Lung microvascular endothelial cell (primary cell): Measurements from ENCODE around the gene ABCC3. TPM values are rescaled to one million over a fixed set of nuclear protein-coding genes. Genes with fewer than 3 reads are reported as not detected.

Source experiments
- DNase-seq, 2 donors: peaks; one replicate each; pipeline versions ENCODE4 v3.0.0 to v3.0.0-alpha.2; 2010; ENCODE audit warnings: low read depth in 2 of 2
- total RNA-seq: library from RNA; depleted of rRNA; stranded (reverse); fragments of >200 nt; gene quantifications from 2 replicates; pipeline ENCODE4 v1.2.1, GENCODE V29; 2014

Gene ABCC3, protein sequence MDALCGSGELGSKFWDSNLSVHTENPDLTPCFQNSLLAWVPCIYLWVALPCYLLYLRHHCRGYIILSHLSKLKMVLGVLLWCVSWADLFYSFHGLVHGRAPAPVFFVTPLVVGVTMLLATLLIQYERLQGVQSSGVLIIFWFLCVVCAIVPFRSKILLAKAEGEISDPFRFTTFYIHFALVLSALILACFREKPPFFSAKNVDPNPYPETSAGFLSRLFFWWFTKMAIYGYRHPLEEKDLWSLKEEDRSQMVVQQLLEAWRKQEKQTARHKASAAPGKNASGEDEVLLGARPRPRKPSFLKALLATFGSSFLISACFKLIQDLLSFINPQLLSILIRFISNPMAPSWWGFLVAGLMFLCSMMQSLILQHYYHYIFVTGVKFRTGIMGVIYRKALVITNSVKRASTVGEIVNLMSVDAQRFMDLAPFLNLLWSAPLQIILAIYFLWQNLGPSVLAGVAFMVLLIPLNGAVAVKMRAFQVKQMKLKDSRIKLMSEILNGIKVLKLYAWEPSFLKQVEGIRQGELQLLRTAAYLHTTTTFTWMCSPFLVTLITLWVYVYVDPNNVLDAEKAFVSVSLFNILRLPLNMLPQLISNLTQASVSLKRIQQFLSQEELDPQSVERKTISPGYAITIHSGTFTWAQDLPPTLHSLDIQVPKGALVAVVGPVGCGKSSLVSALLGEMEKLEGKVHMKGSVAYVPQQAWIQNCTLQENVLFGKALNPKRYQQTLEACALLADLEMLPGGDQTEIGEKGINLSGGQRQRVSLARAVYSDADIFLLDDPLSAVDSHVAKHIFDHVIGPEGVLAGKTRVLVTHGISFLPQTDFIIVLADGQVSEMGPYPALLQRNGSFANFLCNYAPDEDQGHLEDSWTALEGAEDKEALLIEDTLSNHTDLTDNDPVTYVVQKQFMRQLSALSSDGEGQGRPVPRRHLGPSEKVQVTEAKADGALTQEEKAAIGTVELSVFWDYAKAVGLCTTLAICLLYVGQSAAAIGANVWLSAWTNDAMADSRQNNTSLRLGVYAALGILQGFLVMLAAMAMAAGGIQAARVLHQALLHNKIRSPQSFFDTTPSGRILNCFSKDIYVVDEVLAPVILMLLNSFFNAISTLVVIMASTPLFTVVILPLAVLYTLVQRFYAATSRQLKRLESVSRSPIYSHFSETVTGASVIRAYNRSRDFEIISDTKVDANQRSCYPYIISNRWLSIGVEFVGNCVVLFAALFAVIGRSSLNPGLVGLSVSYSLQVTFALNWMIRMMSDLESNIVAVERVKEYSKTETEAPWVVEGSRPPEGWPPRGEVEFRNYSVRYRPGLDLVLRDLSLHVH (N-terminal part only)
- 0.40 and 1.7 TPM in 2 replicates for total RNA-seq

DNA sequence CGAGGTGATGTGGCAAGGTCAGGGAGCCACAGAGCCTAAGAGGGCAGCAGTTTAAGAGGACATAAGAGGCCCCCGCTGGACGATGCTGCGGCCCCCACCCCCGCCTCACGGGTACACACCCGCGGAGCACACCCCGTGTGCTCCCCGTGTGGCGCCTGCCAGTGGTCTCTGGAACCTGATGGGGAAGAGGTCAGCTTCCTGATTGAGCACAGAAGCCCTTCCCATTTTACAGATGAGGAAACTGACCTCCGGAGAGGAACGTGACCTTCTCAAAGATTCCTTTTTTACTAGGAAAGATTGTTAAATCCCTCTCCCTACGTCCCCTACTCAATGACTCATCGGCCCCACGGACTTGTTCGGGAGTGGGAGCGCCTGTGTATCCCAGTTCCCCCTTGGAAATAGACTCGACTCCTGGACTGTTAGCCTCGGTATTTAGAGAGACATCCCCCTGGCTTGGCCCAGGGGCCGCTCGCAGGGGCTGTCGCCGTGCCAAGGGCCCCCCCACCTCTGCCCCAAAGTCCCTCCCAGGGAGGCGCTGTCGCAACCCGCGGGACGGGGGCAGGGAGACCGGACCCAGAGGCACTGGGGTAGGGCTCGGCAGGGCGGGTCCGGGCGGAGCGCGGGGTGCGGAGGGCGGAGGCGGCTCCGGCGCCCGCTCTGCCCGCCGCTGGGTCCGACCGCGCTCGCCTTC lies at the start of gene ABCC3:
Gene ABCC3 (plus strand): TSS at position 658 of the 691 bp plus-strand sequence. CDS start 56 bp downstream, outside the sequence.
- DNase-seq, result peak in 1 of 2 donors; percentile 29

DNA sequence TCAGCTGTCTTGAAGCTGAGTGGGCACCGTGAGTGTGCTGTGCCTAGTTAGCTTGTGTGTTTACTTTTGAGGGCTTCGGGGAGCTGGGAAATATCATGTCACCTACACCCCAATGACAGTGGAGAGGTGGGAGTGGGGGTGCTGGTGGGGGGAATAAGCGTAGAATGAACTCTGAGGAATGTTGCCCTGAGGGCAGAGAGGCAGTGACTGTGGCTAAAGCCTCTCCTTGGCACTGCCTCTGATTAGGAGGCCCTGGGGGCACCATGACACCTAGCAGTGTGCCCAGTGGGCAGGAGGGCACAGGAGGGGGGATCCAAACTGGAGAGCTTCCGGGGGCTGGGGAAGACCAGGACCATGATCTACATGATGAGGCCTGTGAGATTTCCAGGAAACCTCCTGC lies 49.3 kb upstream of the ABCC3 start:
- DNase-seq, result no peak

DNA sequence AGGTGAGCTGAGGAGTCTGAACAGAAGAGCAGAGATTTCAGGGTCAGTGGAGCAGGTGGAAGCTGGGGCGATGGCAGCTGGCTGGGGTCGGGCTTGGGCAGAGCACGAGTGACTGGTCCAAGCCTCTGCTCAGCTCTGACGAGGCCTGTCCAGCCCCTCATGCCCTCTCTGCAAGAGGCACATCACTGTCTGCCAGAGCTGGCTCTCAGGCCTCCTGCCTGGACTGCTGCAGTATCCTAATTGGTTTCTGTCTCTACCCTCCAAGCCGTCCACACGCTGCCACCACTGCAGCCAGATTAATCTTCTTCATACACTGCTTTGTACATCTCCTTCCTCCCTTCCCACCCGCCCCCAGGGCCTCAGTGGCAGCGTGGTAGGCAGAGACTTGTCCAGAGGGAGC lies 48.8 kb upstream of the ABCC3 start:
- DNase-seq, result no peak

DNA sequence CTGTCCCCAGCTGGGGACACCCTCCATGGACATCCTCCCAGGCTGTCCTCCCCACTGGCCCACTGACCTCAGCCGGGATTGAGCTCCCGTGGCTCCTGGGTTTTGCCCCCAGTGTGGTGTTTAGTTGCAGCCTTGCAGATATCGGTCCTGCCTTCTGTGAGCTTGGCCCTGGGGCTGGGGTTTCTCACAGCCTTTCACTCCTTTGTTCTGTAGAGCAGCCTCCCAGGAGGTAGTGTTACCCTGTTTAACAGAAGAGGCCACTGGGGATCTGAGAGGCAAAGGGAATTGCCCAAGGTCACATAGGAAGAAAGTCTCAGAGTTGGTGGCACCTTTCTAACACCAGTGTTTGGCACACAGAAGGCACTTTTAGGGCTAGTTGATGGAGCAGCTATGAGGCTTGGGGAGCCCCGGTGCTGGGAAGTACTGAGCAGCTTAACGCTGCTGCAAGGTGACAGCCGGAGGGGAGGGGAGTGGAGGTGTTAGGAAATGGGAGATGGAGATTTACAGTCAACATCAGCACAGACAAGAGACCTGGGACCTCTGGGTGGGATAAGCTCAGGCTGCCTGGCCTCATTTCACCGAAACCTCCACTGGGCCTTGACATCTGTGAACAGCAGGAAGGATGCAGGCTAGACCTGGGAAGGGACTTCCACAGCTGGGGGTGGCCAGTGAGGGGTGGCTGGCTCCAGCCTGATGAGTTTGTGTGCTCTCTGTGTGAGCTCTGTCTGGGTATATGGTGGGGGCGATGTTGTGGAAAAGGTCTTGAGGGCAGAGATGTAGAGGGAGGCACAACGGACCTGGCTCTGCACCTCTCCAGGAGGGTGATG lies 48.0 kb upstream of the ABCC3 start:
- no peak for DNase-seq

DNA sequence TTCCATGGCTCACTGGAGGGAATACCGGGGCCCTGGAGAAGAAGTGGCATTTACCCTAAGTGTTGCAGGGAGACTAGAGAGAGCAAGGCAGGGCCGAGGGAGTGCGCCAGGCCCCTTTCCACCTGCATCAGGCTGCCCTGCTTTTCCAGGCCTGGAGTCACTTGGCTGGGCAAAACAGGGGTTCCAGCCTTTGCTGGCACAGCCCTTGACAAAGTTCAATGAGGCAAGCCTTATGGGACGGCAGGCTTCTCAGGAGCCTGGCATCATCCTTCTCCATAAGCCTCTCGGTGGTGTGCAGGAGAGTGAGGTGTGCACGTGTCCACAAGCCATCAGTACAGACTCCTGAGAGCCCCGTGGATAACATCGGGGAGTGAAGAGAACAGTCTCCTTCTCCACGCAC lies 47.1 kb upstream of the ABCC3 start:
- DNase-seq, result no peak

DNA sequence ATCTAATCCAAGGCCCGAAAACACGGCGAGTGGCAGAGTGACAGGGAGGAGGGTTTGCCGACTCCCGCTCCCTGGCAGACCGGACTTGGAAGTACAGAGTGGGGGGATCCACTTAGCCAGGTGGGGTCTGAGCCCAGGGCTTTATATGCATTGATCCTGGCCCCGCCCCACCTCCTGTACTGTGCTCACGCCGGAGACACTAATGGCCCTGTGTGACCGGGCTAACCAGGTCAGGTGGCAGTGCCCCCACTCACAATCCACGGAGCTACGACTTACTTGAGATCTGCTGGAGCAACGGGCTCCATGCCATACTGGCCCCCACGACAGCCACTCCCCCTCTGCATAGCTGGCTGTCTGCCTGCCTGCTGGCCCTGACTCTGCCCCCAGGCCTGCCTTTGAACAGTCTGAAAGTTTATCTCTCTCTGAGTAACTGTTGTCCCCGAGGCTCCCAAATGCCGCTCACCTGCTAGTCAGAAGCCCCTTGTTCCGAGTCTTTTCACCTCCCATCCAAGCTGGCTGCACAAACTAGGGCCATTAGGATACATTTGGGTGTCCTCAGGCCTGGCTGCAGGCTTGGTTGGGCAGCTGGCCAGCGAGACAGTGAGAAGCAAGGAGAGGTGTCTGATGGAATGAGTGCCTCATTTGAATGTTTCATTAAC lies 46.2 kb upstream of the ABCC3 start:
- no peak for DNase-seq

GRCh38 chr17:50589095-50589705 lies 45.5 kb upstream of the ABCC3 start:
- no peak for DNase-seq

DNA sequence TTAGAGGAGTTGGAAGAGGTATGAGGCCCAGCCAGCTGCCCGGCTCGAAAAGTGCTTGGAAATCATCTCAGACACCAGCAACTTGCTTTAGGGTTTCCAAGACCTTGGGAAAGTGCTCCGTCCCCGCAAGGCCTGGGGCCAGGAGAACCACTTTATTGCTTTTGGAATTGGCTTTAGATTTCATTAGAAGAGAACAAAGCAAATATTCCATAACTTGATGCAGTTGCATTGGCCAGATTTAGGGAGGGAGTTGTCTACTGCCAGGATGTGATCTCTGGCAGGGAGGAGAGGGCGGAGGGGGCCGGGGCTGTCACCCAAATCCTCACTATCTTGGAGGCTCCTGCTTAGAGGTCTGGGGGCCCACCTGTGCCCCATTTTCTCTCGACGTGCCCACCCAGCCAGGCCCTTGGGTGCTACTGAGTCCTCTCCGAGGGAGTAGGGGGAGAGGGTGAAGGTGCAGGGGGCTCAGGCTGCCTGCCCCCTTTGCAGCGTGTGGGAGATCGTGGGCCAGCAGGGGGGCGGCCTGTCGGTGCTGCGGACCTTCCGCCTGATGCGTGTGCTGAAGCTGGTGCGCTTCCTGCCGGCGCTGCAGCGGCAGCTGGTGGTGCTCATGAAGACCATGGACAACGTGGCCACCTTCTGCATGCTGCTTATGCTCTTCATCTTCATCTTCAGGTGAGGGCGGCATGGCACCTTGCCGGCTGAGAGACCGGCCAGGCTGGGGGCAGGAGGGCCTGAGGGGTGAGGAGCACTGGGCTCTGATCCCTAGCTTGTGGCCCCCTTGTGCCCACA lies 43.5 kb upstream of the ABCC3 start:
- no peak for DNase-seq

- no peak for DNase-seq
Observed at GRCh38 chr17:50593321-50593720, 41.4 kb upstream of the ABCC3 start.

GRCh38 chr17:50594128-50594823 lies 40.4 kb upstream of the ABCC3 start:
- no peak for DNase-seq

- DNase-seq, result no peak
Observed at GRCh38 chr17:50594892-50595291, 39.8 kb upstream of the ABCC3 start.

DNA sequence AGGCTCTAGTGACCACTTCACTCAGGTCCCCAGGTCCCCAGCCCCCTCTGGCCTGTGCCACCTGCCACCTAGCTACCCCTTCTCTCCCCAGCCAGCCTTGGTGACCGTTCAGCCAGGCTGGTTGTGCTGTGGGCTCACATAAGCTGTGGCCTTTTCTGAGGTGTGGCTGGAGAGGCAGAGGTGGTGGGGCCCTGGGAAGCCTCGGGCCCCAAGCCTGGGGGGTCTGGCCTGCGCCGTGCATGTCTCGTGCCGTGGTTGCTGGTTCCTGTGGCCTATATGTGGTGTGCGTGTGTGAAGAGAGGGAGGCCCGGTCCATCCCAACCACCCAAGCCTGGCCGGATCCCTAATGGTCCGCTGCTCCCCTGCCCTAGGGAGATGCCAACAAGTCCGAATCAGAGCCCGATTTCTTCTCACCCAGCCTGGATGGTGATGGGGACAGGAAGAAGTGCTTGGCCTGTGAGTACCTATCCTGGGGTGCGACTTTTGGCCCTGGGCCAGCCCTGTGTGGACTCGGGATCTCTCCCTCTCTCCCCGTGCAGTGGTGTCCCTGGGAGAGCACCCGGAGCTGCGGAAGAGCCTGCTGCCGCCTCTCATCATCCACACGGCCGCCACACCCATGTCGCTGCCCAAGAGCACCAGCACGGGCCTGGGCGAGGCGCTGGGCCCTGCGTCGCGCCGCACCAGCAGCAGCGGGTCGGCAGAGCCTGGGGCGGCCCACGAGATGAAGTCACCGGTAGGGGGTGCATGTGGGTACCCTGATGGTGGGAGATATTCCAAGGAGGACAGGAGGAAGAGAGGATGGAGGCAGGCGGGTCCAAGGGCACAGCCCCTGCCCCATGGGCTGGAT lies 38.3 kb upstream of the ABCC3 start:
- peak; percentile 18 to 29 for DNase-seq

- no peak for DNase-seq
Observed at GRCh38 chr17:50598487-50598886, 36.2 kb upstream of the ABCC3 start.

GRCh38 chr17:50599606-50600005 lies 35.1 kb upstream of the ABCC3 start:
- DNase-seq, result no peak

DNA sequence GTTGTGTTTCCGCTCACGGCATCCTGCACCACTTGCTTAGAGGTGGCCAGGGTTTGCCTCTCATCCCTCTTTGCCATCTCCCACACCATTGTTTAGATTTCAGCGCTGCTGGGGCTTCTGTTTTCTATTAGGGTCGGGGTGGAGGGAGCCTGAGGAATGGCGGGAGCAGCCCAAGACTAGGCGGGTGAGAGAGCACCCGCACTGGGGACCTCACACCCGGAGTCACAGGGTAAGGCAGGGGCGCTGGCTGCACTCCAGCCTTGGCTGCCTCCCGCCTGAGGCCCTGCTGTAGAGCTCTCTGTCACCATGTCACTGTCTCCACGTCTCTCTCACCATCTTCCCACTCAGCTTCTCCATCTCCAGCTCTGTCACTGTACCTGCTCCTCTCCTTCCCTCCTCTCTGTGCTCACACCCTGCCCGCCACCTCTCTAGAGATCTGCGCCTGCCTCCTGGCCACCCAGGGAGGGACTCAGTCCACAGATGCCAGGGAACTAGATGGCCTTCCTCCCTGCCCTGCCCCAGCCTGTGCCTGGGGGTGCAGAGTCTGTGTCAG lies 32.8 kb upstream of the ABCC3 start:
- no peak for DNase-seq

GRCh38 chr17:50602836-50603235 lies 31.8 kb upstream of the ABCC3 start:
- DNase-seq, result no peak
